Smooth muscle cell (in vitro differentiated cells): ENCODE results near the gene CYSTM1. TPM values are rescaled to one million over a fixed set of nuclear protein-coding genes. Genes with fewer than 3 reads are reported as not detected.

Experiments used
- DNase-seq: peaks from one replicate; lab custom pipeline; 2025; ENCODE audit not compliant: unreplicated experiment; lab: John Stamatoyannopoulos, UW
- H2AFZ ChIP-seq: fragments of 200-600 bp; sonication (generic); 2 replicates; pipeline ENCODE4 v1.6.0; 2016; ENCODE audit warnings: antibody characterized with exemption, low read depth, mild to moderate bottlenecking
- H3F3A ChIP-seq: fragments of 200-600 bp; sonication (generic); 2 replicates; pipeline ENCODE4 v1.6.0; 2017; ENCODE audit warnings: antibody characterized with exemption, low read depth
- H3K27ac ChIP-seq: fragments of 200-600 bp; sonication (generic); 2 replicates; pipeline ENCODE4 v1.5.1; 2016; ENCODE audit warnings: low read depth, mild to moderate bottlenecking
- H3K27me3 ChIP-seq: fragments of 200-600 bp; sonication (generic); 2 replicates; pipeline ENCODE4 v1.6.1; 2016; ENCODE audit warnings: low read depth, mild to moderate bottlenecking
- H3K36me3 ChIP-seq: fragments of 200-600 bp; sonication (generic); 2 replicates; pipeline ENCODE4 v1.5.1; 2016; ENCODE audit warnings: low read depth
- H3K4me1 ChIP-seq: fragments of 200-600 bp; sonication (generic); 2 replicates; pipeline ENCODE4 v1.5.1; 2016; ENCODE audit warnings: low read depth
- H3K4me2 ChIP-seq: fragments of 200-600 bp; sonication (generic); 2 replicates; pipeline ENCODE4 v1.6.0; 2016; ENCODE audit warnings: mild to moderate bottlenecking
- H3K4me3 ChIP-seq: fragments of 200-600 bp; sonication (generic); 2 replicates; pipeline ENCODE4 v1.5.1; 2016; ENCODE audit warnings: mild to moderate bottlenecking
- H3K79me2 ChIP-seq: fragments of 200-600 bp; sonication (generic); 2 replicates; pipeline ENCODE4 v1.6.0; 2016; ENCODE audit warnings: low read depth, mild to moderate bottlenecking
- H3K9ac ChIP-seq: fragments of 200-600 bp; sonication (generic); 2 replicates; pipeline ENCODE4 v1.6.0; 2016; ENCODE audit warnings: low read depth
- H3K9me3 ChIP-seq: fragments of 200-600 bp; sonication (generic); replicated peaks from 2 replicates; pipeline ENCODE4 v1.5.1; 2016; ENCODE audit warnings: low read depth
- H4K20me1 ChIP-seq: fragments of 200-600 bp; sonication (generic); 2 replicates; pipeline ENCODE4 v1.6.0; 2016; ENCODE audit warnings: low read depth
- CTCF ChIP-seq: fragments of 200-600 bp; sonication (generic); IDR thresholded peaks from 2 replicates; pipeline ENCODE4 v1.5.1; 2017; ENCODE audit warnings: borderline replicate concordance, mild to moderate bottlenecking, antibody characterized with exemption; ENCODE audit not compliant: insufficient read depth, poor library complexity, severe bottlenecking
- WGBS: methylation state at CpG from one replicate; pipeline ENCODE4 v1.1.7; 2016; ENCODE audit warnings: low lambda C conversion rate; 5-methylcytosine and 5-hydroxymethylcytosine counted together
- polyA plus RNA-seq: library from polyadenylated mRNA; unstranded; fragments of >200 nt; fragmentation: Nextera tagmentation; extraction: Ambion mirVana; gene quantifications from 2 replicates; pipeline ENCODE4 v1.2.1, GENCODE V29; 2016
- total RNA-seq: library from RNA; depleted of rRNA; stranded (reverse); fragments of >200 nt; gene quantifications from 2 replicates; pipeline ENCODE4 v1.2.3, GENCODE V29; 2014

CYSTM1 gene
- total and polyA plus RNA-seq, 2 experiments from 2014 or later = 23.5 to 45.6 TPM

- no peak for DNase-seq
- H3K4me2 ChIP-seq = no peak overlapping the region
- peaks cover 67% of the 10 kb centered on the region for H4K20me1 ChIP-seq
- no peaks in the 10 kb centered on the region for H3K27me3 ChIP-seq
- H3K4me3 ChIP-seq = no peak overlapping the region
- peaks cover 79% of the 10 kb centered on the region for H3K79me2 ChIP-seq
- H2AFZ ChIP-seq = no peak overlapping the region
- H3F3A ChIP-seq = peaks cover 4% of the 10 kb centered on the region
- WGBS = 97% methylated on average over 6 of the region's 6 CpGs
- H3K27ac ChIP-seq = no peak overlapping the region
- no peaks in the 10 kb centered on the region for H3K36me3 ChIP-seq
- H3K4me1 ChIP-seq = peaks cover 24% of the 10 kb centered on the region
- H3K9me3 ChIP-seq = no peaks in the 10 kb centered on the region
- TF ChIP-seq CTCF = no peak
- H3K9ac ChIP-seq = no peak overlapping the region
Measured at GRCh38 chr5:140266471-140267200, 91.6 kb downstream of the CYSTM1 start.

- H4K20me1 ChIP-seq = peaks cover 63% of the 10 kb centered on the region
- H3K36me3 ChIP-seq = no peaks in the 10 kb centered on the region
- TF ChIP-seq CTCF = no peak
- no peak for DNase-seq
- H3K9ac ChIP-seq = peak overlapping the region; percentile 14
- peak overlapping the region; percentile 2 for H3K27ac ChIP-seq
- H3K4me1 ChIP-seq = peaks cover 24% of the 10 kb centered on the region
- no peak overlapping the region for H2AFZ ChIP-seq
- peak overlapping the region; percentile 54 for H3K4me2 ChIP-seq
- H3K27me3 ChIP-seq = no peaks in the 10 kb centered on the region
- no peak overlapping the region for H3K4me3 ChIP-seq
- H3K9me3 ChIP-seq = no peaks in the 10 kb centered on the region
- peaks cover 75% of the 10 kb centered on the region for H3K79me2 ChIP-seq
- WGBS = 56% methylated on average over 3 of the region's 3 CpGs
- H3F3A ChIP-seq = peaks cover 4% of the 10 kb centered on the region
Measured at GRCh38 chr5:140267201-140267540, 92.2 kb downstream of the CYSTM1 start.

GRCh38 chr5:140267559-140268018, 92.6 kb downstream of the CYSTM1 start:
- peak overlapping the region; percentile 54 for H3K4me2 ChIP-seq
- no peak overlapping the region for H3K4me3 ChIP-seq
- peak overlapping the region; percentile 2 for H3K27ac ChIP-seq
- H3K79me2 ChIP-seq = peaks cover 71% of the 10 kb centered on the region
- H3K9me3 ChIP-seq = no peaks in the 10 kb centered on the region
- no peak for DNase-seq
- 51% methylated on average over 9 of the region's 9 CpGs for WGBS
- H4K20me1 ChIP-seq = peaks cover 59% of the 10 kb centered on the region
- H3K4me1 ChIP-seq = peaks cover 24% of the 10 kb centered on the region
- no peak for TF ChIP-seq CTCF
- H3F3A ChIP-seq = peaks cover 4% of the 10 kb centered on the region
- peak overlapping the region; percentile 14 for H3K9ac ChIP-seq
- H2AFZ ChIP-seq = no peak overlapping the region
- H3K36me3 ChIP-seq = no peaks in the 10 kb centered on the region
- H3K27me3 ChIP-seq = no peaks in the 10 kb centered on the region

GRCh38 chr5:140270008-140270407, 95.0 kb downstream of the CYSTM1 start:
- Histone ChIP-seq H3K27me3 (no peaks in the 10 kb centered on the region), H3K27ac (no peak overlapping the region), H2AFZ (no peak overlapping the region), H3K36me3 (no peaks in the 10 kb centered on the region), H3K9me3 (no peaks in the 10 kb centered on the region), H4K20me1 (peaks cover 50% of the 10 kb centered on the region), H3K4me2 (no peak overlapping the region), H3K79me2 (peaks cover 55% of the 10 kb centered on the region), H3K4me1 (peaks cover 24% of the 10 kb centered on the region), H3F3A (peaks cover 4% of the 10 kb centered on the region), H3K9ac (no peak overlapping the region), H3K4me3 (no peak overlapping the region)
- no peak for DNase-seq
- no peak for TF ChIP-seq CTCF
